Gastrocnemius medialis (tissue), 4 donors: ENCODE data around the gene MAP3K13. TPM values are rescaled to one million over a fixed set of nuclear protein-coding genes. Genes with fewer than 3 reads are reported as not detected.

Experiments used
- ATAC-seq, 2 donors: fragments of 150-250 bp; one replicate each; pipeline ENCODE4 v1.9.1; 2016
- DNase-seq, 2 donors: peaks; one replicate each; pipeline ENCODE4 v3.0.0-alpha.2; 2019
- H3K27ac ChIP-seq, 4 donors: fragments of 200-600 bp; sonication (generic); 1 replicate in 1 of 4; 2 replicates in 3 of 4; pipeline ENCODE4 v1.5.1; 2016 to 2018; ENCODE audit warnings: mild to moderate bottlenecking in 2 of 4, moderate library complexity in 1 of 4
- H3K27me3 ChIP-seq, 3 donors: fragments of 200-600 bp; sonication (generic) in 2 of 3; 1 replicate in 1 of 3; 2 replicates in 2 of 3; pipeline versions ENCODE4 v1.5.1 to v1.6.0; 2016 to 2019; ENCODE audit warnings: mild to moderate bottlenecking in 1 of 3, moderate library complexity in 1 of 3
- H3K36me3 ChIP-seq, 2 donors: fragments of 200-600 bp; sonication (generic) in 1 of 2; one replicate each; pipeline ENCODE4 v1.5.1; 2017 to 2018
- H3K4me1 ChIP-seq, 2 donors: fragments of 200-600 bp; sonication (generic) in 1 of 2; one replicate each; pipeline ENCODE4 v1.5.1; 2016 to 2017; ENCODE audit warnings: mild to moderate bottlenecking in 2 of 2
- H3K4me3 ChIP-seq, 4 donors: fragments of 200-600 bp; sonication (generic) in 3 of 4; 1 replicate in 1 of 4; 2 replicates in 3 of 4; pipeline ENCODE4 v1.5.1; 2016 to 2019; ENCODE audit warnings: mild to moderate bottlenecking in 2 of 4
- H3K9me3 ChIP-seq, 3 donors: fragments of 200-600 bp; sonication (generic) in 2 of 3; 1 replicate in 1 of 3; 2 replicates in 2 of 3; pipeline ENCODE4 v1.5.1; 2016 to 2019
- POLR2A ChIP-seq, 2 donors: fragments of 450-650 bp; IDR thresholded peaks; one replicate each; pipeline ENCODE4 v1.6.1; 2017; ENCODE audit warnings: antibody characterized with exemption in 2 of 2, mild to moderate bottlenecking in 2 of 2, moderate library complexity in 2 of 2
- in situ Hi-C, 4 donors: fragments of 200-750 bp; cut with MboI; loops; one replicate each; pipeline versions ENCODE4 v1.15.0 to v1.8.0; 2017; ENCODE audit warnings: low sequenced_read_pairs in 4 of 4
- intact Hi-C: fragments of 100-400 bp; cut with DNase I; formaldehyde crosslinking; loops from one replicate; pipeline ENCODE4 v1.15.1; 2023; ENCODE audit warnings: low total_unique reads
- total RNA-seq, 4 donors: library from RNA; depleted of rRNA; stranded (reverse); fragments of >200 nt; gene quantifications; one replicate each; pipeline versions ENCODE4 v1.1.0 to v1.2.3, GENCODE V29; 2016
- TF ChIP-seq, protein P1 (sequence below), 5 experiments: fragments of 450-650 bp in 3 of 5; fragments of 200-600 bp in 2 of 5; sonication (generic) in 2 of 5; IDR thresholded peaks in 4 of 5; conservative IDR thresholded peaks in 1 of 5; 1 replicate in 4 of 5; 2 replicates in 1 of 5; pipeline ENCODE4 v1.5.1; 2016 to 2019; ENCODE audit warnings: antibody characterized with exemption in 5 of 5, mild to moderate bottlenecking in 3 of 5, moderate library complexity in 3 of 5

MAP3K13 gene
- total RNA-seq, 4 donors from 2014 or later, result 1.6 to 6.5 (median 4.6) TPM

DNA sequence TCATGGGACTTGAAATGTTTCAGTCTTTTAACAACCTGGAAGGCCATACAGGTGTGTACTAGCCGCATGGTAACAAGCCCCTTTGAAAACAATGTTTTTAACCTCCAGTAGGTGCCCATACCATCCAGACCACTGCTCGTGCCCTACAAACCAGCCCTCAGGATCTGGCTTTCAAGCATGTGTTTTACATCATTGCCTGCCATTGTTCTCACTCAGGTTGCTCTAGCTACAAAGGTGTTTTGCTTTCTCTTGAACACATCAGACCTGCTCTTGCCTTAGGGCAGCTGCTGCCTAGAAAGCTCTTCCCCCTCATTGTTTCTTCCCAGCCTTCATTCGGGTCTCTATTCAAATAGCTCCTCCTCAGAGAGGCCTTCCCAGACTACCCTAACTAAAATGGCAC, 32.3 kb upstream of the MAP3K13 start:
- Histone ChIP-seq H3K4me3 (no peak overlapping the region), H3K27me3 (no peaks in the 10 kb centered on the region), H3K36me3 (no peaks in the 10 kb centered on the region), H3K9me3 (no peaks in the 10 kb centered on the region), H3K4me1 (no peaks in the 10 kb centered on the region), H3K27ac (no peak overlapping the region)
- TF ChIP-seq POLR2A (IDR thresholded peaks at IDR 0.05), result no peak
- TF ChIP-seq, protein P1, sequence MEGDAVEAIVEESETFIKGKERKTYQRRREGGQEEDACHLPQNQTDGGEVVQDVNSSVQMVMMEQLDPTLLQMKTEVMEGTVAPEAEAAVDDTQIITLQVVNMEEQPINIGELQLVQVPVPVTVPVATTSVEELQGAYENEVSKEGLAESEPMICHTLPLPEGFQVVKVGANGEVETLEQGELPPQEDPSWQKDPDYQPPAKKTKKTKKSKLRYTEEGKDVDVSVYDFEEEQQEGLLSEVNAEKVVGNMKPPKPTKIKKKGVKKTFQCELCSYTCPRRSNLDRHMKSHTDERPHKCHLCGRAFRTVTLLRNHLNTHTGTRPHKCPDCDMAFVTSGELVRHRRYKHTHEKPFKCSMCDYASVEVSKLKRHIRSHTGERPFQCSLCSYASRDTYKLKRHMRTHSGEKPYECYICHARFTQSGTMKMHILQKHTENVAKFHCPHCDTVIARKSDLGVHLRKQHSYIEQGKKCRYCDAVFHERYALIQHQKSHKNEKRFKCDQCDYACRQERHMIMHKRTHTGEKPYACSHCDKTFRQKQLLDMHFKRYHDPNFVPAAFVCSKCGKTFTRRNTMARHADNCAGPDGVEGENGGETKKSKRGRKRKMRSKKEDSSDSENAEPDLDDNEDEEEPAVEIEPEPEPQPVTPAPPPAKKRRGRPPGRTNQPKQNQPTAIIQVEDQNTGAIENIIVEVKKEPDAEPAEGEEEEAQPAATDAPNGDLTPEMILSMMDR (IDR thresholded peaks at IDR 0.05 in 4 of 5, conservative IDR thresholded peaks at IDR 0.05 in 1 of 5), result no peak
- no peak for ATAC-seq
- no peak for DNase-seq
- intact Hi-C loops, result no loop called here
- in situ Hi-C loops, result no loop called here

DNA sequence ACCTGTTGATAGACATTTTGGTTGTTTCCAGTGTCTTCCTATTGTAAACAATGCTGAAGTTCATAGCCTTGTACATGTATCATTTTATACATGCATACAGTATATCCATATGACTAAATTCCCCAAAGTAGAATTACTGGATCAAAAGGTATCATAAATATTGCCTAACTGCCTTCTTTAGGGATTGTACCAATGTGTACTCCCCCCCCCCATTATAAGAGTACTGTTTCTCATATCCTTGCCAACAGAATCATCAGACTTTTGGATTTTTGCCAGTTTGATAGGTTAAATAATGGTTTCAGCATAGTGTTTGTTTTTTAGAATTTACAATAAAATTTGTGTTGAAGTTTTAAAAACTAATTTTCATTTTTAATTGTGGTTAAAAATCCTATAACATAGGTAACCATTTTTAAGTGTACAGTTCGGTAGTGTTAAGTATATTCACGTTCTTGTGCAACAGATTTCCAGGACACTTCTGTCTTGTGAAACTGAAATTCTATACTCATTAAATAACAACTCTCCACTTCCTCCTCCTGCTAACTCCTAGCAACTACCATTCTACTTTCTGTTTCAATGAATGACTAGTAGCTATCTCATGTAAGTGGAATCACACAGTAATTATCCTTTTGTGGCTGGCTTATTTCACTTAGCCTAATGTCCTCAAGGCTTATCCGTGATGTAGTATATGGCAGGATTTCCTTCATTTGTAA, 30.8 kb upstream of the MAP3K13 start:
- no peaks in the 10 kb centered on the region for H3K36me3 ChIP-seq
- DNase-seq (no peak), ATAC-seq (peak; percentile 45 to 80)
- no peaks in the 10 kb centered on the region for H3K4me1 ChIP-seq
- H3K27ac ChIP-seq, result no peak overlapping the region
- H3K9me3 ChIP-seq, result no peaks in the 10 kb centered on the region
- no peaks in the 10 kb centered on the region for H3K27me3 ChIP-seq
- no peak overlapping the region for H3K4me3 ChIP-seq
- in situ Hi-C loops, result no loop called here
- TF ChIP-seq, protein P1 (IDR thresholded peaks at IDR 0.05 in 4 of 5, conservative IDR thresholded peaks at IDR 0.05 in 1 of 5), result no peak
- no peak for TF ChIP-seq POLR2A (IDR thresholded peaks at IDR 0.05)
- intact Hi-C loops, result no loop called here

DNA sequence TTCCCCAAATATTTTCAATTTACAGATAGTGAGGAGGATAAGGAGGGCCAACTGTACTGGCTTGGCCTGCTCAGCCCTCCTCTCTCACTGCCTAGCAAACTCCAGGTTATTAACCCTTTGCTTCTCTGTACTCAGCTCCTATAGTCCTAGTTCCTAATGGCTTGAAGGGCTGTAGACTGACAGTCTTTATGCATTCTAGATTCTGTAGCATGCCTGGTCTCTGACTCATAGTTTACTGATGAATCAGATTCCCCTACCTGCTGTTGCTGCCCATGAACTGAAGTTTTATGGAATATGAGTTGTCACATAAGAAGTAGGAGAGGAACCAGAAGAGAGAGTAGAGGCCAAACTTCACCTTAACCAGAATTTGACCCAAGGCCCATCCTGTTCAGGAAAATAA, 27.1 kb upstream of the MAP3K13 start:
- in situ Hi-C loops (no loop called here), intact Hi-C loops (no loop called here)
- H3K27ac ChIP-seq, result no peak overlapping the region
- H3K4me3 ChIP-seq, result no peak overlapping the region
- DNase-seq (no peak), ATAC-seq (no peak)
- H3K4me1 ChIP-seq, result no peaks in the 10 kb centered on the region
- H3K9me3 ChIP-seq, result no peaks in the 10 kb centered on the region
- TF ChIP-seq, protein P1 (IDR thresholded peaks at IDR 0.05 in 4 of 5, conservative IDR thresholded peaks at IDR 0.05 in 1 of 5), result no peak
- TF ChIP-seq POLR2A (IDR thresholded peaks at IDR 0.05), result no peak
- no peaks in the 10 kb centered on the region for H3K36me3 ChIP-seq
- H3K27me3 ChIP-seq, result no peaks in the 10 kb centered on the region

DNA sequence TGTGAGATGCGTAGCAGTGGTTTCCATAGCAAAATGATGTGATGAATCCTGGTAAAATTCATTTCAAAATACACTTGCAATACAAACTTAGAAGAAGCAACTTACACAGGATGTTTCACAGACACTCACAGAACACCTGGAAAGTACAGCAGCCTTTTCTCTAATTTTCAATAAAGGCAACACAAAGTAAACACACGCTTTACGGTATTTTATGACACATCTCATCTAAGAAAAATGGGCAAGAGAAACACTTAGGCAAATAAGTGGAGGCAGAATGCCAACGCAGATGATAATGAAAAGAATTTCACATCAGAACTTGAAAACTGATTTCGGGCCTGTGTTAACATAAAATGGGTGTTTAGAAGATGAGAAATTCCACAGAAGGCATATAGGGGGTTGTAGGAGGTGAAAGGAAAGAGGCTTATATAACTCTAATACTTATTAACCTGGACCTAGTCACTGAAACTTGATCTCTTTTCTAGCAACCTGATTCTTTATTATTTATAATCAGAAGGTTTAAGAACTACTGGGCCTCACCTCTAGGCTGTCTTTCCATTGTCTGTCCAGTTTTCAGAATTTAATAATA, 25.6 kb upstream of the MAP3K13 start:
- intact Hi-C loops, result no loop called here
- in situ Hi-C loops, result no loop called here
- Histone ChIP-seq H3K36me3 (no peaks in the 10 kb centered on the region), H3K27ac (no peak overlapping the region), H3K27me3 (no peaks in the 10 kb centered on the region), H3K9me3 (no peaks in the 10 kb centered on the region), H3K4me1 (no peaks in the 10 kb centered on the region), H3K4me3 (no peak overlapping the region)
- ATAC-seq (no peak), DNase-seq (no peak)
- TF ChIP-seq, protein P1 (IDR thresholded peaks at IDR 0.05 in 4 of 5, conservative IDR thresholded peaks at IDR 0.05 in 1 of 5), result no peak
- TF ChIP-seq POLR2A (IDR thresholded peaks at IDR 0.05), result no peak
